M059J (cell line): ENCODE measurements around the gene SIAH3. TPM values are rescaled to one million over a fixed set of nuclear protein-coding genes. Genes with fewer than 3 reads are reported as not detected.
"Not testable (repeated sequence)": the region's sequence is repeated elsewhere in the genome, so short reads cannot be mapped to it uniquely, and the experiment has no call there.

Experiments
- DNase-seq: peaks from one replicate; pipeline ENCODE4 v3.0.0-alpha.2; 2012; ENCODE audit warnings: low read depth
- total RNA-seq: library from RNA; depleted of rRNA; stranded (reverse); fragments of >200 nt; shearing (Covaris generic); gene quantifications from 2 replicates; pipeline ENCODE4 v1.2.3, GENCODE V29; 2014; rRNA removed

SIAH3 gene, protein sequence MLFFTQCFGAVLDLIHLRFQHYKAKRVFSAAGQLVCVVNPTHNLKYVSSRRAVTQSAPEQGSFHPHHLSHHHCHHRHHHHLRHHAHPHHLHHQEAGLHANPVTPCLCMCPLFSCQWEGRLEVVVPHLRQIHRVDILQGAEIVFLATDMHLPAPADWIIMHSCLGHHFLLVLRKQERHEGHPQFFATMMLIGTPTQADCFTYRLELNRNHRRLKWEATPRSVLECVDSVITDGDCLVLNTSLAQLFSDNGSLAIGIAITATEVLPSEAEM
- total RNA-seq = 0.10 and 0.37 TPM in 2 replicates

DNA sequence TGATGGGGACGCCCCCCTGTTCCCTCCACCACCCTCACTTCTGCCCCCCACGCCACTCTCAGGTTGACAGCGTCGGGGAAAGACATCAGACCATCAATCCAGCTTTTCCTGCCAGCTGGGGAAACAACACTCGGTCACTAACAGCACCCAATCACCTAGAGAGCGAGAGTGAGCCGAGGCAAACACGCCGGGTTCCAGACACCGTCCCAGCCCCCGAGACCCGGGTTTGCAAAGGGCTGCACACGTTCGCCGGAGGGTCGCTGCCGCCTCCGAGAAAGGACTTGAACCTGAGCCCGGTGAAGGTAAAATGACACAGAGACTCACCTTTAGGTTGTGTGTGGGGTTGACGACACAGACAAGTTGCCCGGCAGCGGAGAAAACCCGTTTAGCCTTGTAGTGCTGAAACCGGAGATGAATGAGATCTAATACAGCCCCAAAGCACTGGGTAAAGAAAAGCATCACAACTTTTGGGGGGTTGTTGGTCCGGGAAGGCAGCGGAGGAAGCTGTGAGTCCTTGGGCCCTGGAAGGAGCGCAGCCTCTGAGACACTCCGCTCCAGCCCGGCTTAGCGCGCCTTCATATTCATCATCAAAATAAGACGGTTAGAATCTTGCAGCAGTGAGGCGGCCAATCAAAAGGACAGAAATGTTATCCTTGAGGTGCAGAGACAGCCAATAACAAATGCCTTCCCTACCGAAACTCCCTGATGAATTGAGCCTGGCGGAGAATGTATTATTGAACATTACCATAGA, at the start of gene SIAH3:
Gene SIAH3 (minus strand): TSS at position 583 of the 751 bp plus-strand sequence. CDS start 124 bp downstream, at position 459.
- peak; percentile 48 for DNase-seq

DNA sequence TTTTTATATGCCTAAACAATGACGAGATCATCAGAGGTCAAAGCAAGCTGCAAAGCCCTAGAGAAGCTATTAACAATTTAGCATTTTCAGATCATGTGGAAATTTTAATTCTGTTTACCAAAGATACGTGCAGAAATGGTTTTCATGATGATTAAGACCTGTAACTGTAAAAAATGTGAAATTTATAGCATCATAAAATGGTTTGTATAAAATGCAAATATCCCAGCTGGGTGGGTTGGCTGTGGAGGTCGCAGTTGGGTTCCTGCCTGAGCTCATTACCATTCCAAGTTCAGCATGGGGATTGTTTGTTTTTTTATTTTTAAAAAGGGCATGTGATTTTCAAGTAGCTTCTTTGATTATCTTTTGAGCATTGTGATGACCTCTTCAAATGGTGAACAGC, 47.9 kb upstream of the SIAH3 start:
- peak; percentile 26 for DNase-seq

DNA sequence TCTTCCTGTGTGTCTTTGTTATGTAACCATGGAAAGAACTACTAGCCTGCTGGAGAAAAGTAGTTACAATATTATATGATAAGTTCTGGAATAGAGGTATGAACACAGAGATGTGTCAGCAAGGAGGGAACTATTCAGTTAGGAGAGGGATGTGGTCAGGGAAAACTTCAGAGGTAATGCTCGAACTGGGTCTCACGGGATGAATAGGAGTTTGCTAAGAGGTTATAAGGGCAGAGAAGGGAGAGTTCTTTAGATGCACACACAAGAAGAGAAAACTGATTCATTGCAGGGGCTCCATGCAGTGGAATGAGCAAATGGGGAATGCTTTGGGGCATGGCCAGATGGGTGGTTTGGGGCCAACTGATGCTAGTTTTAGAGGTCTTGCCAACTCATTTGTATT, 46.0 kb upstream of the SIAH3 start:
- no peak for DNase-seq

DNA sequence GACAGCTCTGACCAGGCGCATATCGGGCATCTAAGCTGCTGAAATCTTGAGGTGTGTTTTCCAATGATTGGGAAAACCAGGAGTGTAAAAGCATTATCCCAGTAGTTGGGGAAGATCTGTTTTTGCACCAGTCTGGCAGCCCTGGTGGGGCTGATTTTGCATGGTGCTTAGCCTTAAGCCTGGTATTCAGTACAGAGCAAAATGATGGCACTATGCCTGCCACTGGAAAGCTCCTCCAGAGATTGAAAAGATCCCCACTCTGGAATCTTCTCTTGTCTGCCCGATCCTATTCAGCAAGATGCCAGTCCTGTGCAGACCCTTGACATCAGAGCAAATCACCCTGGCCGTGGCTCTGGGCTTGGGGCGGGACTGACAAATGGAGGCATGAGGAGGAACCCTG, 44.7 kb upstream of the SIAH3 start:
- DNase-seq = no peak

DNA sequence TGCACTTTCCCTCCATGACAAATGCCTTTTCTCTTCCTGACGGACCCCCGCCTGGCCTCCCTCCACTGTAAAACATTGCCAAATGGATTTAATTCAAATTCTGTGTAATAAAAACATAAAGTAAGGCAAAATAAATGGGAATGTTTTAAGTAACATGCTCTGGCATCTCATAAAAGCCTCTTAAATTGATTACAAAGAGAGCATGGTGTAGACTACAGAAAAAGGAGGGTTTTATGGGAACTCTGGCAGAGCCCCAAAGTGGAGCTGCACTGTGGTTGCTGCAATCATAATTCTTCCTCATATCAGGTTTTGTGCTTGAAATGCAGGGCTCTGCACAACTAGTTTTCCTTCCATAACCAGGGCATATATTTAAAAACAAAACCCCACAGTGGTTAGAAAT, 44.3 kb upstream of the SIAH3 start:
- no peak for DNase-seq

DNA sequence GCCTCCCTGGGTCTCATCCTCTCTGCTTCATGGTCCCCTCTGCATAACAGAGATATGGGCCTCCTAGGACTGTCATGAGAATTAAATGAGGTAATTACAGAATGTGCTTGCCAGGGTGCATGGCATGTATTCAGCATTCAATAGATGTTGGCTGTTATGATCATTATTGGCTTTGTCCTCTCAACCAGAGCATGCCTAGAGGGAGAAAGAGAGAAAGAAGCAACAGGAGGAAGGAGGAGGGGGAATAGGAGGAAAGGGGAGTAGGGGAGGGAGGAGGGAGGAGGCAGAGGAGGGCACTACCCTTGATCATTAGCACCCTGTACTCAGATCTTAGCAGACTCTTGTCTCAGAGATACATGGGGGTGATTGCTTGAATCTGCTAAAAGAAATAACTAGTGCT, 41.0 kb upstream of the SIAH3 start:
- DNase-seq = no peak

DNA sequence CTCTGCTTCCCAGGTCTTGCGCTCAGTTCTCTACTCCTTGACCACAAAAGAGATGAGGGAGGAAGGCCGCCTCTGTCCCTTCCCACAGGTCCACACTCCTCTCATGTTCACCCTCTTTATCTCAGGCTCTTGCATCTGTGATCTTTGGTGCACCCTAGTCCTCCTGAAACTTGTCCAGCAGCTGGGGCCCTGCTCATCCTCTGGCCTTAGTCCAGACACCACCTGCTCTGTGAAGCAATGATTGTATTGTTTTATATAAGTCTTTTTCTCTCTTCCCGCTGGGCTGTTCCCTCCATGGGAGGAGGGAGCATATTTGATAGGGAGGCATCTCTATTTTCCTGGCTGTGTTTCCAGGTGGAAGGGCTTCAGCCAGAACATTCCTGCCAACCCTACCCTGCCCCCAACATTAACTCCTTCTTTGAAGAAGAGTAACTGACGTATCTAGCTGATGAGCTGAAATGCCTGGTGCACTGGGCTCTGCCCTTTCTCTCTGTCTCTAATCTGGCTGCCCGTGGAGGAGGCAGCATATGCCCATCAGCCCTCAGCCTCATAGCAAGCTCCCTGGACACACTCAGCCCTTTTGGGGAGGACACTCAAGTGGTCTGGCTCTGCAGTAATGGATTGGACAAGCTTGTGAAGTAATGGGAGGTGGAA, 38.2 kb upstream of the SIAH3 start:
- DNase-seq = no peak

DNA sequence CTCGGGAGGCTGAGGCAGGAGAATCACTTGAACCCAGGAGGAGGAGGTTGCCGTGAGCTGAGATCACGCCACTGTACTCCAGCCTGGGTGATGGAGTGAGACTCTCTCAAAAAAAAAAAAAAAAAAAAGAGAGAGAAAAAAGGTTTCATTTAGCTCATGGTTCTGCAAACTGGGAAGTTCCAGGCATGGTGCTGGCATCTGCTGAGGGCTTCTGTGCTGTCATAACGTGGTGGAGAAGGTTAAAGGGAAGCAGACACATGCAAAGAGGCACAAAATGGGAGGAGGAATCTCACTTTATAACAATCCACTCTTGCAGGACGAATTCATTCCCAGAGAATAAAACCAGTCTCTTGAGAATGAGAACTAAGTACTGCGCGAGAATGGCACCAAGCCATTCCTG, 34.9 kb upstream of the SIAH3 start:
- no peak for DNase-seq

DNA sequence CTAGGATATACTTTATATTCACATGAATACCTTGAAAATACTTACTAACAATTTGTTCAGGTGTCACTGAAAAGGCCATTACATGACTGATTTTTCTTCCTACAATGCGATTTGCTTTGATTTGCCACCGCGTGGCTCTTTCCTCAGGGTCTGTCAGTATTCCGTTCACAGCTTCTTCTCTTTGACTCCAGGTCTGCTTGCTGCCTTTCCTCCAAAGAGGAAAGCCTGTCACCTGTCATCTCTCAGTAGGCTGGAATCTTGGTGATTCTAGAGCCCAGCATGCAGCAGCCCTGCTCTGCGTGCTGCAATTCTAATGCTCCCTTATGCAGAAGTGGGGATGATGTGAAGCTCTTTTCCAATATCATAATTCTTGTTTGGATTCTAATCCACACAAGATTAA, 33.6 kb upstream of the SIAH3 start:
- DNase-seq = no peak

DNA sequence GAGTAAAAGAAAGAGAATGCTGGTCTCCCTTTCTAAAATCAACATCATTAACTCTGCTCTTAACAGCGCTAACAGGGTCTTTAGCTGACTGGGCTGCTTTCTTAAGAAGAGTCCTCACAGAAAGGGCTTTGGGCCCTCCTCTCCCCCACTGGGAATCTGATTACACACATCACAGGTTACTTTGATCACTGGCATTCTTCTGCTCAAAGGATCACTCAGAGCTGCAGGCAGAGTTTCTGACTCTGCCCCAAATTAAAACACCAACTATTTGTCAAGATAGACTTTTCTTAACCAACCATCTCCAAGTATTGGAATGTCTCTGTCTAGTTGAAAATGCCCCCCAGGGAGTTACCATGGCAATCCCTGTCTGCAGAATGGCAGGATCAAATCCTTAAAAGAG, 31.1 kb upstream of the SIAH3 start:
- DNase-seq = no peak

DNA sequence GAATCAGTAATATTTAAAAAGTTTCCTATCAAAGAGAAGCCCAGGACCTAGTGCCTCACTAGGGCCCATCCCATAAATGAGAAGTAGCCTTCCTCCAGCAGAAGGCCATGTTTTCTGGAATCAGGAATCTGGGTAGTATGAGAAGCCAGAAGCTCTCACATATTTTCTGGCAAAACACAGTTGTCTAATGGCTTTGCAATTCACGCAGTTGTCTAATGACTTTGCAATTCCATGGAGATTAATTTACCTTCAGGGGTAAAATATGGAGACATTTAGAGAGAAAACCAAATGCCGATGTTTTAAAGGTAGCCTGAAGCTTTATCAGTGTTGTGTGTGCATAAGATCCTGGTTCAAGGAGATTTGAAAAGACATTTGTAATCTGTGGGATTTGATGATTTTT, 29.8 kb upstream of the SIAH3 start:
- DNase-seq = no peak

DNA sequence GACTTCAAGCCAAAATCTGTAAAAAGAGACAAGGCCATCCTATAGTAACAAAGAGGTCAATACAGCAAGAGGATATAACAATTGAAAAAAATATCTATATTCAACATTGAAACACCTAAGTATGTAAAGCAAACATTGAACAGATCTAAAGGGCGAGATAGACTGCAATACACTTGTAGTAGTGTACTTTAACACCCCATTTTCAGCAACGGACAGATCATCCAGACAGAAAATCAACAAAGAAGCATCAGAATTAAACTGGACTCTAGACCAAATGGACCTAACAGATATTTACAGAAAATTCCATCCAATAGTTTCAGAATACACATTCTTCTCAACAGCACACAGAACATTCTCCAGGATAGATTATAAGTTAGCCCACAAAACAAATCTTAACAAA, 28.7 kb upstream of the SIAH3 start:
- DNase-seq = no peak

DNA sequence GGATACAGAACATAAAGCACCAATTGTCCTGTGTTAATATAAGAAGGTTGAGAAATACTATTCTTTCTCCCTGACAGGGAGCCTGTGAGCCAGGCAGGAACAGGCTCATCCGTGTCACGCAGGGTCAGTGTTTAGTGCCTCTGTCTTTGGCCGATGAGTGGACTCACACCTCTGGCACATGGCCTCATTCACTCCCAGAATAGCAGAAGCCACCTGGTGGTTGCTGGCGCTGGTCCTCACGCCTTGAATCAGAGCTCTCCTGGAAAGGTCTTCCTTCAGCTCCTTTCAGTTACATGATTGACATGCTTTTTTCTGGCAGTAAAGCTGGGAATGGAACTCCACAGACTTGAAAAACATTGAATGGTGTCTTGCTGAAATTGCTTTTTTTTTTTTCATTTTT, 28.1 kb upstream of the SIAH3 start:
- DNase-seq = peak; percentile 60

DNA sequence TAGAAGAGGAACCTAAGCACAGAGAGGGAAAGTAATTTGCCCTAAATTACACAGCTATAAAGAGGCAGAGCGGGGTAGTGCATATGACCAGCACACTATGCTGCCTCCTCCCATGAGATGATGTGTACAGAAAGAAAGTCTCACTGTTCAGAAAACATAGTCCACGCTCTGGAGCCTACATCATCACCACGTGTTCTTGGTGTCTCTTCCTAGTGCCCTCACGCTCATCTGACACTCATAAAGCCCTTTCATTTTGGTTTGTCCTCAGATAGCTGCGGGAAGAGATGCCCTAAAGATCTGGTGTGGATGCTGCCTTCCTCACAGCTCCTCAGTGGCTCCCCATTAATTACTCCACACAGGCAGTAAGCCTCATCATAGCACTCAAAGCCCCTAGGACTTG, 27.4 kb upstream of the SIAH3 start:
- no peak for DNase-seq

DNA sequence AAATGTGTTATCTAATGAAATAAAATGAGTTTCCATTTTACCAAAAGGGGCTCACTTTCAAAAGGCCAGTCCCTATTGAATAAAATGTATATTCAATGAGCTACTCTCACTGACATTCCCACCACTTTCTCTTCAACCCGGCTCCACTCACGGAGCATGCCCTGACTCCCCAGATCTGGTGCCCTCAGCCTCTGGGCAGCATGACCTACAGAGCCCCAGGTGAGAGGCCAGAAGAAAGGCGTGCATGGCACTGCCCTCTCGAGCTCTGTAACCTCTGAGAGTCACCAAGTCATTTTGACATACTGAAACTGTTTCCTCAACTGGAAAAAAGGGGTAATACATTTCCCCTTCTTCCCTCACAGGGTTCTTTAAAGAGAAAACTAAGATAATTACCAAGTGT, 25.2 kb upstream of the SIAH3 start:
- no peak for DNase-seq

DNA sequence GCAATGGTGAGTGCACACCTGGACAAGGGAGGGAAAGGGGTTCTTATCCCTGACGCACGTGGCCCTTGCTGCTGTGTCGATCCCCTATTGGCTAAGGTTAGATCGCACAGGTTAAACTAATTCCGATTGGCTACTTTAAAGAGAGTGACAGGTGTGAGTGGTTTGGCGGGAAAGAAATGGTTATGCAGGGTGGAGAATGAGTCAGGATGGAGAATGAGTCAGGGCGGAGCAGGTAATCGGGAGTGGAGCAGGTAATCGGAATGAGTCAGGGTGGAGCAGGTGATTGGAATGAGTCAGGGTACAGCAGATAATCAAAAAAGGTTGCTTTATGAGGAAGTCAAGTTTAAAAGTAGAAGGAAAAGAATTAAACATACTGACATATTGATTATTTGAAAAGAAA, 24.4 kb upstream of the SIAH3 start:
- no peak for DNase-seq

DNA sequence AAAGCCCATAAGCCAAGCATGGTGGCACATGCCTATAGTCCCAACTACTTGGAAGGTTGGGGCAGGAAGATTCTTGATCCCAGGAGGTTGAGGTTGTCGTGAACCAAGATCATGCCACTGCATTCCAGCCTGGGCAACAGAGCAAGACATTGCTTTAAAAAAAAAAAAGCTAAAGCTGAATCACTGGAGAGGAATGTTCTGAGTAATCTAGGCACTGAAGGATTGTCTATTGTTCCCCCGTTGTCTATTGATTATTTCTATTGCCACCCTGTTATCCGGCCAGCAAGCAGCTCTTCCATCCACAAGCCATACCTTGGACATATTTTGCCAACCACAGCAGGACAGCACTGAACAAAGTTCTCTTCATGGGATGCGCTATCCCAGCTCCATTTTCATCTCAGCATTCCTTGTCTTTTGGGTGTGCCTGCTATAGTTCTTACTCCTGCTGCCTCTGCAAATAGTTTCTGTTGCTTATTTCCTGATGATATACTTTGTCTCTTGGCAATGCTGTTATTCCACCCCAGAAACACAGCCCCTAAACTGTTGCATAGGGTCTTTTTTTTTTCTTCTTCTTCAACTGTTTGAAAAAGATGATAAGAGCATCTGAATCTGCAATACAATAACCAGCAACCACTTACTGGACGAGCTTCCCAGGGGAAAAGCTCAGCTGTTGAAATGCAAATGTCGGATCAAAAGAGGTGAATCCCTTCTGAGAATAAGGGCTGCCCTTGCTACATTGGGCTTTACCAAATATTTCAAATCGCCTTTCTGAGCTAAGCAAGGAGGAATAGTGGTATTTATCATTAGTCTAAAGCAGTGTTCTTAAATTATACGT, 22.2 kb upstream of the SIAH3 start:
- peak; percentile 50 for DNase-seq

DNA sequence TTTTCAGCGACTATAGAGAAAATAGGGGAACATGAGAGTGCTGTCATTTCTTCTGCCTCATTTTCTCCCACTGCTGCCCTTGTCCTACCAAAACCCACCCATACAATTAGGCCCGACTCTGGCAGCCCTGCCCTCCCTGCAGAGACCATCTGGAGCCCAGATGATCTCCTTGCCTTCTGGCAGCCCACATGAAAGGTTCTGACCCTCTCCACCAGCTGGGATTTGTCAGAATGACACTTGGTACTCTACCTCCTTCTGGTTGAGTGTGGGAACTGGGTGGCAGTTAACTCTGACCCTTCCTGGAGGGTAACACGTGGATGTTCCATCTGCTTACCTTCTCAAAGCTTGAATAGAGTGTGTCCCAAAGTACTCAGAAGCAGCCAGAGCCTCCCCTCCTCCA, 21.0 kb upstream of the SIAH3 start:
- DNase-seq = no peak

DNA sequence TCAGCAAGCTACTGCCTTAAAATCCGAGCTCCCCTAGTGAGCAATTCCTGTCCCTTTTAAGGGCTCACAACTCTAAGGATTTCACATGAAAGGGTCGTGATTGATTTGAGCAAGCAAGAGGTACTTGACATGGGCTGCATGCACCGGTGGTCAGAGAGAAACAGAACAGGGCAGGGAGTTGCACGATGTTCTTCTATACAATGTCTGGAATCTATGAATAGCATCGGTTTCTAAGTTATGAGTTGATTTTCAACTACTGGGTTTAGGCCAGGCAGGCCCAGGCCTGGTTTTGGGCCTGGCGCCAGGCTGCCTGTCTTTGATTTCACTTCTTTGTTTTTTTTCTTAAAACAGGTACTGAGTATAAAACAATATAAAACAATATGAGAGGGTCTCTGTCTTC, 19.6 kb upstream of the SIAH3 start:
- not testable (repeated sequence) for DNase-seq

DNA sequence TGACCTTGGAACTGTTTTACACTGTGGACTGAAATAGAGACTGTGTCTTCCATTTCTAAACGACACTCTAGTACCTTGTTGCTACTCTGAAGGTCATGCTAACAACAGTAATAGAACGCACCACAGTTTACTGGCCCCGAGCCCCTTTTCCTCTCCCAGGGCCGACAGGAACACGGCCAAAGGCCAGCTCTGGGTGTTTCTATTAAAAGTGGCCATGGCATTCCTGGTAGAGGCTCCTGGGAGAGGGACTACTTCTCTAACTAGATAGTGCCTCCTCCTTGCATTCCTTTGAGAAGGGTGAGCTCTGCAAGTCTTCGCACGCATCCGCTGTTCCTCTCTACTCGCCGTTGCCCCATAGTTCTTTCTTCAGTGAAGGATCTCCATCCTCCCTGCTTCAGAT, 18.7 kb upstream of the SIAH3 start:
- DNase-seq = no peak

DNA sequence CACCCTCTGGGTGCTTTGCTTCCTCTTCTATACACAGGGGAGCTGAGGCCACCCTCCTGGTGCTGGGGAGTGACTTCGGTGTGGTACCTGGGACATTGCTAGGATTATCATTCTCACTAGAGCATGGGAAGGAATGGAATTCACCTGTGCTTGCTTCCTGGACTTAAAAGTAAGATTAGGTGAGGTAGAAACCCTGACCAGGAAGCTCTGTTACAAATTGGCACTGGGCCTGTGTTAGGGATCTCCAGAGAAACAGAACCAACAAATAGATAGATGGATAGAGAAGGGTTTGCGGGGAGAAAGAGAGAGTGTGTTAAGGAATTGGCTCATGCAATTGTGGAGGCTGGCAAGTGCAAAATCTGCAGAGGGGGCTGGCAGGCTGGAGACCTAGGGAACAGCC, 13.9 kb upstream of the SIAH3 start:
- DNase-seq = no peak
